NCI-H2171 (cell line): ENCODE measurements around the gene GNAS.
"Not testable (repeated sequence)": the region's sequence is repeated elsewhere in the genome, so short reads cannot be mapped to it uniquely, and the experiment has no call there.

Experiments
- DNase-seq: peaks from one replicate; lab custom pipeline; 2025; lab: John Stamatoyannopoulos, UW

The GNAS gene

DNA sequence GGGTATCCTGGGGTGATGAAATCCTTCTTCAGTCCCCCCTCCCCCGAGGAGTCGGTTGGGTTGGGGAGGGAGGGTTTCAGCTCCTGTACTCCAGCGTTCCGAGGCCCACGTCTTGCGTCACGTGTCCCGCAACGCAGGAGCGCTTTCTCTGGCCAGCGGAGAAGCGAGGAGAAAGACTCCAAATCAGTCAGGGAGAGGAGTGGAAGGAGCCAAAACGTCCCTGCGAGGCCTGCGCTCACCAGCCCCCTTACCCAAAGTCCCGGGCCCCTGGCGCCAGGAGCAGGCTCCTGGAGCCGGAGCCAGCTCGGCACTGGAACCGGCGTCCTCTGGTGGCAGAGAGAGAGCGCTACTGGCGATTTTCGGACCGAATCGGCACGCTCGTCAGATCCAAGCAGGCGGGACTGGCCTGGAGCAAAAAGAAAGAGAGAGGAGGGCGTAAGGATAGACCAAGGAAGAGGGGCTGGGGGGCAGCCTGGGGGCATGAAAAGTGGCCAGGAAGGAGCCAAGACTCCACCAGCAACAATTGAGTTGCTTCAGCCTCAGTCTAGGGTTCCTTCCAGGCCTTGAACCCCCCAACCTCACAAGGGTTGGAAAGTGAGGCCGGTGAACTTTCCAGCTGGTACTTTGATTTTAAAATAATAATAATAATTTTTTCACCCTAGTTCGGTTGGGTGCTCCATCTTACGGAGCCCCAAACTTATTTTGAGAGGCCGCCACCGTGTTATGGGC, at the start of gene GNAS:
GNAS (plus strand) TSS at position 174 of the 729 bp plus-strand sequence.
- DNase-seq = no peak

DNA sequence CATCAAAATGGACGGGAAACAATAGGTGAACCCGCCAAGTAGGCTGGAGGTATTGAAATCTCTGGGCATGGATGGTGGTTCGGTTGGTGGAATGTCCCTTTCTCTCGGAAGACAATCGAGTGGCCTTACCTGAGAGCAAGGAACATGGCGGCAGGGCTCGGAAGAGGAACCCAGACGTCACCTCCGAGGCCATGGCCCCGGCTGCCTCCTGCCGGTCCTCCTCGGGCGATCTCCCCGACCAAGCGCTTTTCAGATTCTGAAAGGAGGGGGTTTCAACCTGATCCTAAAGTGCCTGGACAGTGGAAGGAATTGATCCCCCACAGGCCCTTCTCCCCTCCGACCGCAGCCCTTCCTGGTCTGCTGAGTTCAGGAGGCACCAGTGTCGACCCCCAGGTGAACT, 49.0 kb upstream of the GNAS start:
- no peak for DNase-seq

DNA sequence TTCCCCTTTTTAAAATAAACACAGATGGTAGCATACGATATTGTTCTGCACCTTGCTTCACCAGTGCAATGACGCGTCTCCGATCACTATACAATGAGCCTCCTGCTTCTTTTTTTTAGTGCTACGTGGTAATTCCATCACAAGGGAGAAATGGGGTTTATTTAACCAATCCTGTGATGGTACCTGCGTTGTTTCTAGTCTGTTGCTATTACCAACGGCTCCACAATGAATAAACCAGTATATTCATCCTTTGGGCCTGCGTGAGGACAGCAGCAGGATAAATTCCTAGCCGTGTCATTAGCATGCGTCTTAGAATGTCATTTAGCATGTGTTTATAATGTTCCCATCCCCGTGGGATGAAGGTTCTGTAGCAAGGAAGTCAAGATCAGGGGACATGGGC, 44.7 kb upstream of the GNAS start:
- no peak for DNase-seq

DNA sequence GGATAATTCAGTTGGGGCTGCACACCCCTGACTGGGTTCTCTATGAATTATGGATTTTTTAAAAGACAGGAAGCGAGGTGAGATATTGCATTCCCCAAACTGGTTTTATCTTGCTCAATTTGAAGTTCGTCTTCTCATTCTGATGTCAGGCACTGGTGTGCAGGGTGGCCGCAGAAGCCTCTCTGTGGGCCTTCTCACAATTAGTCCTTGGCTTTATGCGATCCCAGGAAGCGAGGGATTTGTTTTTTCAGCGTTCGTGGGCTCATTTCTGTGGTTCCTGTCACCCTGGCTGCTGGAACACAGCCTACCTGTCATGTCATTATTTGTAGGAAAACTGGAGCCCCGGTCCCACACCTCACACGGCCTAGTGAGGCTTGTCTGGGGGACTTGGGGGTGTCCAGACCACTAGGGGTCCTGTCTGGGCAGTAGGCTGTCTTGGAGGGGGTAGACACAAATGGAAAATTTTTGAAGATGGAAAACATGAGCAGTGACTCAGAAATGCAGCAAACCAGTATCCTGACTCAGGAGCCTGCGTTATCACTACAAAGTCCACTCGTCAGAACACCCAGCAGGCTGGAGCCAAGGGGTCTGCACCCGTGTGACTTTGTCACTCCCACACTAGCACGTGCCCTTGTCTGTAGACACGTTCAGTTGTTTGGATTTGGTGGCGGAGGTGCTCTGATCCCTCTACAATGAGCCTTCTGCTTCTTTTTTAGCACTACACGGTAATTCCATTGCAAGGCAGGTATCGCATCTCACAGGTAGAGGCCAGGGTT, 44.1 kb upstream of the GNAS start:
- no peak for DNase-seq

DNA sequence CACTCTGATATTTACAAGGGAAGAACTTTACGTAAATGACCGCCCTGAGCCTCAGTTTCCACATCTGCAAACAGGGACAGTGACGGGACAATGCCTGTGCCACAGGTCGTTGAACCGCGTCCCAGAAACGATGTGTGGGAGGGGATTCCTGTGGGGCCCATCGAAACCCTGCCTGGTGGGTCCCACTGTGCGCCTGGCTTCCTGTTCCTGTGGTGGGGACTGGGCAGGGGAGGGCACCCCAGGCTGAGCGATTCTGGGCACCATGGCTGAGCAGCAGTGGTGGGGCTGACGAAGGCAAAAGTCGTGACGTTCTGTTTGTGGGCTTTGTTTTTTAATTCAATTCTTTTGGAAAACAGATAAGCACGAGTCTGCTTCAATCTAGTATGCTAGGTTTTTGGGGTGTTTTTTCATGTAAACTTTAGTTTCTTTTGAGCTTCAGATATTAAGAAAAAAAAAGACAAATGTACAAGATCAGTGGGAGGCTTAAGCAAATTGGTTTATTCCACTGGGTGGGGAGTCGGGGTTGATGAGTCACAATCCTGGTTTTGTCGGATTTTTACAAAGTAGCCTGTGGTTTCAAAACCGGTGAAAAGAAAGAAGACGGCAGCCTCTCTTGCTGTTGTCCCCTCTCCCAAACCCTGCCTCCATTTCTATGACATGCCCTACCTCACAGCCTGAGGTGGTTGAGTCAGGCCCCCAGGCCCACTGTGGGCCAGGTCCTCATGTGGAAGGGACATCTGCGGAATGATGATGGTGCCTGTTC, 42.2 kb upstream of the GNAS start:
- DNase-seq = no peak

DNA sequence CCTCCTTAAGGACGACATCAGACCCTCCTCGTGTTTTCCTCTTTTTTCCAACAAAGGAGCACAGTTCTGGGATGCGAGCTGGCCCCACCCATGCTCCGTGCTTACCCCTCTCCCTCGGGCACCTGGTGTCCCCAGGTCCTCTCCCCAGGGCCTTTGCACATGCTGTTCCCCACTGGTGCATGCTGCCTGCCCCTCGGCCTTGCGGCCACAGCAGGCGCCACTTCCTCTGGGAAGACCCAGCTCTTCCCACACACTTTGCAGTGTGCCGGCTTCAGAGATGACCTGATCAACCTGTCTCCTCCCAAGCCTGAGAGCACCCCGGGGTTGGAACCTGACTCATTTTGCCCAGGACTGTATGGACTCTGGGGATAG, 41.7 kb upstream of the GNAS start:
- DNase-seq = no peak

DNA sequence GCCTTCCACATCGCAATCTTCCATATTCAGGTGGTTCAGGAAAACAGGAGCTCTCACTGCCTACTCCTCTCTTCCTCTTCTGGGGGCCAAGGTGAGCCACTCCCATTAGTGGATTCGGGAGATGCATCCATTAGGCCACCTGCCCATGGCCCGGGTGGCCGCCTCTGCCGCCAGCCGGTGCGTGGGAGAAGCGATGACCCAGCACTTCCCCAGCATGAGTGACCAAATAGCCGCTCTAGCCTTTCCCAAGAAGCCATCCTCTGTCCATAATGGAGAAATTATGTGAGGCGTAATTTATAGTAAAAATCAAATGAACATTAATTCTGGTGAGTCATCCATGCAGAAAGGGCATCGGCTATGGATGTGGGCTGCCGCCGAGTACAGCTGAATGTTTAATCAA, 41.2 kb upstream of the GNAS start:
- DNase-seq = no peak

DNA sequence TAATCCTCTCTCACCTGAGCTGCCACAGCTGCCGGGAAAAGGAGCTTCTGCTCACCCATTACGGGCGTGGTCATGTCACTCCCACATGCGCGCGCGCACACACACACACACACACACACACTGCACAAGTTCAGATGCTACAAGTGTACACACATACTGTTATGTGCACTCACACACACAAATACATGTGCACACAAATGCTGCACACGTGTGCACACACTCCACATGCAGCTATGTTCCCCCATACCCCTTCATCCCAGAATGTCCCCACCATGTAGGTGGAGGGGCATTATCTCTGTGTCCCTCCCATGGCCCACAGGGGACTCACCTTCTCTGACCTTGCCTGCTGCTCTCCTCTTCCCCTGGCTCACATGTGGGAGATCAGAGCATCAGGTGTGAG, 39.1 kb upstream of the GNAS start:
- no peak for DNase-seq

DNA sequence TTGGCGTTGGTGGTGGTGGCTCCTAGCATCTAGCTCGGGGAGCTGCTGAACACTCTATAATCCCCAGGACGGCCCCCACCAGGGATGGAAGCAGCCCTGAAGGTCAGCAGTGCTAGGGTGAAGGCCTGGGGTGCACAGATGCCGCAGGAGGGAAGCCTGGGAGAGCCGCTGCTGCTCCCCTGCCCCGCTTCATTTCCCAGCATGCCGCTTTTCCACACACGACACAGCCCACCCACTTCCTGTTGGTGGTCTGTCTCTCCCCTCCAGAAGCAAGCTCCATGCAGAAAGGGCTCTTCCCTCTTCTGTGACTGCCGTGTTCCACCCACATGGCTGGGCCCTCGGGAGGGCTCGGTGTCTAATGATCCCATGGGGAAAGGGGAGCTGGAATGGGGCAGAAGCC, 37.1 kb upstream of the GNAS start:
- no peak for DNase-seq

DNA sequence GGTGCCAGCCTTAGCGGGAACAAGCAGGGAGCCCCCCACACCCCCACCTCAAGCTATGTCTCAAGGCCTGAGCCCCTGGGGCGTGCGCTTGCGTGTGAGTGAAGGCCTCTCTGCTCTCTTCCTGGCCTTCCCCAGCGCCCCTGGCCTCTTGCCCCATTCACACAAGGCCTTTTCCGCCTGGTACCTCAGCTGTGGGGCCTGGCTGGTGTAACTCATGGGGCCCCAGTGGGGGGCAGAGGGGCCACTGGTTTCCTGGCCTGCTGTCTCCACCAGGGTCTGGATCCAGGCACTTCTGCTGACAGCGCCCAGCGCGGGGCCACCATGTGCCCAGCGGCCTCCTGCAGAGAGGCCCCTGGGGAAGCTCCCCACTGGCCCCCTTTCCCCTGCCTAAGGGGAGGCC, 36.5 kb upstream of the GNAS start:
- DNase-seq = no peak

DNA sequence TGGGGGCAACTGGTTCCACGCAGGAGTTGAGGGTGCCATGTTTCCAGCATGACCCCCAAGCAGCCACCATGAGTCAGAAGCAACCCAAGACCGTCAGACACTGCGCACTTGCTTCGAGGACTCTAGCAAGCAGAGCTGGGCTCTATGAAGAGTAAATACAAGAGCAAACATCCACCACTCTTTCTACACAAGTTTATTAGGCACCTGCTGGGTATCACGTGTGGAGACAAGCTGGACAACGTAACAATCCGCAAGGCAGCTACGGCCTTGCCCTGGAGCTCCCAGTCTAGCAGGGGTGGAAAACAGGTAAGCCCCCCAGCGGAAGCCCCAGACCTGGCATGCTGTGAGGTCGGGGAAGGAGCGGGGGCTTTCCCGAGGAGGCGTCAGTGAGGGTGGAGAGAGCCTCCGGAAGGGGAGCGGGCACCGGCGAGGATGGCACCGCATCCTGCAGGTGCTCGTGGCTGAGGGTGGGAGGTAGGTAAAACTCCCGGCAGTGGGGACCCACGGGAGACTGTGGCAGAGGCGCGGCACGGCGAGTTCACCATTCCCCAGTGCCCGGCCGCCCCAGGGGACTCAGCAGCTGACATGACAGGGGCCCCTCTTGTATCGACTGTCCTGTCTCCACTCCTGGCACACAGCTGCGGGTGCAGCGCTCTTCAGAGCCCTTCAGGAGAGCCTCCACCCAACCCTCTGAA, 35.4 kb upstream of the GNAS start:
- DNase-seq = no peak

DNA sequence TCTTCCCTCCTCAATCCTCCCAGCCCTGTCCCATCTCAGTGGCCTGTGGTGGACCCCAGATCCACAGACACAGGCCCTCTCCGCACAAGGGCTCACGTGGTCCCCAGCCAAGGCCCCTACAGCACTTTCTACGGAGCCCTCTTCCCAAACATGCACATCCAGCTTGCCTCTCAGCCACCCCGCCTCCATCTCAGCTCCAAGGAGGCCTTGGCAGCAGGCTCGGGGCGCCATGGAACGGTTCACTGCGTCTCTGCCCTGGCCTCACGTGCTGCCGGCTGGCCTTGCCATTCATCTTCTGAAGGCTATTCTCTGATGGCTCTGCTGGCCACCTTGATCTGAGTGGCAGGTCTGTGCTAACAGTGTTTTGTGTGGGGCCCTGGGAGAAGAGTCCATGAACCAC, 34.8 kb upstream of the GNAS start:
- DNase-seq = no peak

DNA sequence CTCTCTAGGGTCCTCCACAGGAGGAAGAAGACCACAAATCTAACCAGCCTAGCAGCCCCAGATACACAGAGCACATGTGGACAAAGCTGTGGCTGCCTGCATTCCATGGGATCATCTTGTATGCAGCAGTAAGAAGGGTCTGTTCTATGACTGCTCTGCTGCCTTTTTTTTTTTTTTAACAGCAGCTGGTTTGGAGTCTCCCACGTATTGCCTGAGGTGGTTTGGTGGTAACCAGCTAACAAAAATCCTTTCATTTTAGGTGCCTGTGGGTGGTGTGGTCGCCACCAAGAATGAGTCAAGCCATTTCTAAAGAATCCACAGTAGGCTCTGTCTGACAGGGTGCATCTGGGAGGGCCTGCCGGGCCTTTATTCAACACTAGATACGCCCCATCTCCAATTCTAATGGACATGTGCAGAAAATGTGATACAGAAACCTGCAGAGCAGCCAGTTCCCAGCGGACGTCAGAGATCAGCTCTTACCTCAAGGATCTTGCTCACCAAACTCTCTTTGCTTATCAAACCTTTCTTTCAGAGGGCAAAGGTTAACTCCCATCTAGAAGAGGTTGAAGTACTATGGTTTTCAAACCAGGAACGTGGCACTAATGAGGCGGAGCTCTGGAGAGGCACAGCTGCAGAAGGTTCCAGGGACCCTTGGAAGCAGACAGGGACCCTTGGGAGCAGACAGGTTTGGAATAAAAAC, 33.8 kb upstream of the GNAS start:
- no peak for DNase-seq

DNA sequence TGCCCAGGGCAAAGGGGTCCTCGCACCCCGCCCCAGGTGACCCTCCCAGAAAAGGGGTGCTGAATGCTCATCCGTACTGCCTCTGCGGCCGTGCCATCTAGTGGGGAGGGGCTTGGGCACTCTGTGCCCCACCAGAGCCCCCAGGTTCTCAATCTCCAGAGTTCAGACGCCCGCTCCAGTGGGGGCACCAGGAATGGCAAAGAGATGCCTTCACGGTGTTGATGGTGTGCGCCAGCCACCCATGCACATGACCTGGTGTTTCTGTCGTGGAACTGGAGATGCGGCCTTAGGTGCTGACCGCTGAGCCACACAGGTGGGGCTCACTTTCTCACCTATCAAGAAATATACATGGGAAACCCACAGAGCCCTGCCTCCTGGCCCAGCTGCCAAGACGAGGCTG, 32.6 kb upstream of the GNAS start:
- no peak for DNase-seq

DNA sequence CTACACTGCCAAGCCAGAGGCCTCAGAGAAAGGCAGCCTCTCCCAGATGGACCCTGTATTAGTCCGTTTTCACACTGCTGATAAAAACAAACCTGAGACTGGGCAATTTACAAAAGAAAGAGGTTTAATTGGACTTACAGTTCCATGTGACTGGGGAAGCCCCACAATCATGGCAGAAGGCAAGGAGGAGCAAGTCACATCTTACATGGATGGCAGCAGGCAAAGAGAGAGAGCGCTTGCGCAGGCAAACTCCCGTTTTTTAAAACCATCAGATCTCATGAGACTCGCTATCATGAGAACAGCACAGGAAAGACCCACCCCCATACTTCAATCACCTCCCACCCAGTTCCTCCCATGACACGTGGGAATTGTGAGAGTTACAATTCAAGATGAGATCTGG, 32.0 kb upstream of the GNAS start:
- DNase-seq = not testable (repeated sequence)

DNA sequence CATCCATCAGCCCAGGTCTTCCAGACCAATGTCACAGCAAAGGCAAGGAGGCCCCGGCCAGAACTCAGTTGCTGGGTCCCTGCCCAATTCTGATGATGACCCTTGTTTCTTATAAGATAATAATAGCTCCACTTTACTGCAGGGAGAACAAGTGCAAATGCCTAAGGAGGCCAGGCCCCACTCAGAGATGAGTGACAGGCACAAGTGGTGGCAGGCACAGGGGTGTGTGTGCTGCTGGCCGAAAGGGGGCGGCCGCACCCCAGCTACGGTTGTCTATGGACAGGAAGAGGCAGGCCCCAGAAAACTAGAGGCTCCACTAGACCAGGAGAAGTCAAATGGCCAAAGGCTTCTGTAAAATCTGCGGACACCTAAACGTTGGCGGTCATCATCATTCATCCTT, 30.4 kb upstream of the GNAS start:
- DNase-seq = no peak

DNA sequence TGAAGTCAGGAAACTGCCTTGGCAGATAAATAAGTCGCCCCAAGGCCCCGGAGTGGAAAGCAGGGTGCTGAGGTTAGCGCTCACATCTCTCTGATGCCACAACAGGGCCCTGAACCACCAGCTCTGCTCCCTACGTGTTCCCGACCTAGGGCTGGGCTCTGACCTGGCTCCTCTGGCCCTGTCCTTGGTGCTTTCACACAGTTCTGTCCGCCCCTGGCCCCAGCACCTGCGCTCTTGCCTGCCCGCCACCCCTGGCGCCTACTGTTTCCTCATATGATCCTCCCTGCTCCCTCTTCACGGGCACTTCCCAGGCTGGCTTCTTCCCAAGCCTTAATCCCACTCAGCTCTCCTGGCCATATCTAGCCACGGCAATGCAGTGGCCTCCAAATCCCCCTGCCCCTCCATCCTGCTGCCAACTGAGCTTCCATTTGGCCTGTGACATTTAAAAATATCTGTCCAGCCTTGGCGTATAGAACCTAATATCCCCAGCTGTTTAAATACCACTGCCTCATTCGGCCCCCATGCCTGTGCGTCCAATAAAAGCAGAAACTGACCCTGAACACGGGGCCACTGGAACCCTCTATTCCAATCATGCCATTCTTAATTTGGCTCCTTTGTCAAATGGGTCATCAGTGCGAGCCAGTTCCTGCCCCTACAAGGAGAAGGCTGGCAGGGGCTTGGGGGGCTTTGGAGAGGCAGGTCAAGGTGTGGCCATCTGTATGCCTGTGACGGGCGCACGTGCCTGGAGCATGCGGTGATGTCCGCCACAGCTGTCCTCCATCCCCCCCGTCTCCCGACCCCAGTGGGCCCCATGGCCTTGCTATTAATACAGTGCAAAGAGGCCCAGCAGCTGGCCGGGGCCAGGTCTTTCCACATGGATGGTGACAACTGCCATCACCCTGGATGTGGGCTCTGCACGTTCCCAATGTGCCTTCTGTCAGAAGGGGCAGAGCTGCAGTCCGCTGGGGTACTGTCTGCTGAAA, 29.5 kb upstream of the GNAS start:
- DNase-seq = no peak

DNA sequence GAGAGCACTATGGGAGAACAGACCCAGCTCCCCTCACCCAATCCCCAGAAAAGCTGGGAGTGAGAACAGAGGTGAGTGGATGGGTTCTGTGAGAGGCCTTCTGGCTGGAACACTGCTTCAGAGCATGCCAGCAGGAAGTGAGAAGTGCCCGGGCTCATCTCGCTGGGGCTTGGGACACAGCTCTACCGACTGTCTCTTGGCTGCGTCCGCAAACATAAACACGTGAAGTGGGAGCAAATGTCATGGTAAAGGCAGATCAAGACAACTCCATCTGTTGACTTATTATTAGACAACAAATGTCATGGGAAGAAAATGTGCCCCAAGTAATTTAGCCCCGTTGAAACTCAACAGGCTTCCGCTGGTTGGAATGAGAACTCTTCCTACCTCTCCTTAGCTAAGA, 27.7 kb upstream of the GNAS start:
- no peak for DNase-seq

DNA sequence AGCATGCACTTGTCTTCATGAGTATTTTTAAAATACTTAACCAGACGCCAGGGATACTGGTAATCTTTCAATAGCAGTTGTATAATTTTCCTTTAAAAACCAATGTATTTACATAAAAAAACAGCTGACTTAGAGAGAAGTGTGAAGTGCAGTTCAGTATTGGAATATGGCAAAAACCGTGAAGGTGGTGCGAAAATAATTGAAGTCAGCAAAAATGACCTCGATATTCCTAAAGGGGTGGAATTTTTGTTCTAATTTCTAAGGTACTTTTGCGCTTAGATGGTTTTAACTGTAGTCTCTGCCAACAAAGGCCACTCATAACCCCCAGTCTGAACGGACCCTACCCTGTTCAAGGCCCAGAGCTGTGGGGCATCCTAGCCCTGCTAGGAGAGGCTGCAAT, 27.1 kb upstream of the GNAS start:
- no peak for DNase-seq

DNA sequence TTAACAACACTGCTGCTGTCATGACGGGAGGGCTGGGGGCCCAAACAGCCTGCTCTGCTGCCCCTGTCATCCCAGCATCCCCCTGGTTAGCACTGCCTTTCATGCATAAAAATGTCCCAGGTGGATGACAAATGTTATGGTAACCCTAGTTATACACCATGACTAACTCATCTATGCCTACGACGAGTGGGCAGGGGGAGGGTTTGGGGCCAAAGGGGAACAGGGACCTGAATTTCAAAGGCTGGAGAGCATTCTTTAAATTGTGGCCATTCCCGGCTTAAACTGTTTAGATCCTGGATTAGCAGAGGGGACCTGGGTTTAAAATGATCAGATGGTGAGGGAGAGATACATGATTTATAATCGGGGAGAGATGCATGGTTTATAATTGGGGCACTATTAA, 26.2 kb upstream of the GNAS start:
- no peak for DNase-seq

DNA sequence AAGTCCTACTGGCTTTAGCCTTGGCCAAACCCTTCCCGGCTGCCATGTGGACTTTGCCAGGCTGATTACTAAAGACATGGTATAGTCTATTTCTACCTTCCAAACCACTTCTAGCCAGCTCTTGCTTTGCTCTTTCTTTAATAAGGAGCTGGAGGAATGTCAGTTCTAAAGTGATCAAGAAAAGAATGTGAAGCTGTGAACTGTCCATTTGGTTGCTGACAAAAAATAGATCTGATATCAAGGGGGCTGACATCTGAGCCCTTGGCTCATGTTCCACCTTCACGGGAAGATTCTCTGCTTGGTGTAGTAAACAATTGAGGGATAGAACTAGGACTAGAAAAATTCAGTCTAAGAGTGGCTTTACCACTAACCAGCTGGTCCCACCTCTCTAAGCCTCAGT, 24.4 kb upstream of the GNAS start:
- DNase-seq = no peak
